ENCODE results near the gene PCDHGA5. TPM values are rescaled to one million over a fixed set of nuclear protein-coding genes. Genes with fewer than 3 reads are reported as not detected.
"Not testable (repeated sequence)": the region's sequence is repeated elsewhere in the genome, so short reads cannot be mapped to it uniquely, and the experiment has no call there.

Gene PCDHGA5
- total RNA-seq, 4 donors from 2014 or later, result 0.07 to 1.8 (median 0.93) TPM

DNA sequence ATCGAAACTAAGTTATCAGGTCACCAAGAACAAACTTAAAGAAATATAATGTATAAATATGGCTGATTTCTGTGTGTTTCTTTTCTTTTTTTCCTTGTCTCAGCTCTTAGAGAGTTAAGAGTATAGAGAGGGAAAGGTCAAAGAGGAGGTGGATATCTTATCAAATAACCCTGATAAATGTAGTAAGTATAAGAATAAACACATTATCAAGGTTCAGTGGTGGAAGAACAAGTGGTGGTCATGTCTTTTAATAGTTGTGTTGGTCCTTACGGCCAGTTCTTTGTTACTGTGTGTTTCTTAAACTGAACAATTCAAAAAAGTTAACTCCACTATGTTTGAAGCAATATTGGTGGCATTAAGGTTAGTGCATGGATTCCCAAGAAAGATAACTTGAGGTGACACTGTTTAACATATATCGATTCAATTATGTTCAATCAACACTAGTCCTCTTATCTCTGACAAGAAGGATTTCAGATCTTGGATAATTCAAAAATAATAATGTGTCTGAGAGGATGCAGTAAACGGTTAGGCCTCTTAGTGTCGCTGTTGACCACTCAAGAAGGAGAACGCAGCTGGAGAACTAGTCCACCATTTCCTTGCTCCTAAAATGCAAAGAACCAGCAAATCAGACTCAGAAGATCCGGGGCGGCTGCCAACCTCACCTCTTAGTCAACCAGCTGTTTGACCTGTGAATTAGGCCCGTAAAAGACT, 20.6 kb upstream of the PCDHGA5 start, which contains the start of gene PCDHGA3:
PCDHGA3 (plus strand) TSS at position 588 of the 711 bp plus-strand sequence. CDS start 205 bp downstream, outside the sequence.
- H3K27ac ChIP-seq, result peak within 1 kb of the TSS; percentile 56 to 73 (median 63)

GRCh38 chr5:141343953-141344463, 20.0 kb upstream of the PCDHGA5 start:
- in situ Hi-C loops (cut with MboI; ENCODE audit: low sequenced_read_pairs in 4 of 4) (loop anchor here in 1 of 4 donors (10.0 kb wide), 1 partner anchor 221 kb away; no protein-coding TSS in a partner anchor), intact Hi-C loops (cut with DNase I; ENCODE audit: low total_unique reads) (no loop called here)
- H3K27ac ChIP-seq, result peak overlapping the region; percentile 56 to 73 (median 63)
- ATAC-seq (peak; percentile 36 to 60), DNase-seq (no peak)
- H3K4me3 ChIP-seq, result peak overlapping the region; percentile 34 to 57 (median 44)
- TF ChIP-seq POLR2A (IDR thresholded peaks at IDR 0.05), result no peak
- no peak for TF ChIP-seq CTCF (IDR thresholded peaks at IDR 0.05 in 4 of 5, conservative IDR thresholded peaks at IDR 0.05 in 1 of 5)
- H3K27me3 ChIP-seq, result peaks cover 4 to 13% (median 8%) of the 10 kb centered on the region in 3 donors
- no peaks in the 10 kb centered on the region for H3K4me1 ChIP-seq
- H3K9me3 ChIP-seq, result peaks cover 0 to 21% (median 0%) of the 10 kb centered on the region in 3 donors
- H3K36me3 ChIP-seq, result no peaks in the 10 kb centered on the region

More for the DNA sequence above, 20.6 kb upstream of the PCDHGA5 start, which contains the start of gene PCDHGA3:
- no peaks in the 10 kb centered on the region for H3K4me1 ChIP-seq
- no peaks in the 10 kb centered on the region for H3K36me3 ChIP-seq
- peak within 1 kb of the TSS; percentile 34 to 57 (median 44) for H3K4me3 ChIP-seq
- H3K9me3 ChIP-seq, result peaks cover 0 to 25% (median 0%) of the 10 kb centered on the region in 3 donors
- H3K27me3 ChIP-seq, result peaks cover 4 to 13% (median 8%) of the 10 kb centered on the region in 3 donors
- DNase-seq, result no peak
- peak in 4 of 5 experiments; percentile 29 to 46 (median 44) for TF ChIP-seq CTCF (IDR thresholded peaks at IDR 0.05 in 4 of 5, conservative IDR thresholded peaks at IDR 0.05 in 1 of 5)
- no peak for TF ChIP-seq POLR2A (IDR thresholded peaks at IDR 0.05)
- intact Hi-C loops (cut with DNase I; ENCODE audit: low total_unique reads) (no loop called here), in situ Hi-C loops (cut with MboI; ENCODE audit: low sequenced_read_pairs in 4 of 4) (loop anchor here in 1 of 4 donors (10.0 kb wide), 1 partner anchor 221 kb away; no protein-coding TSS in a partner anchor)
- peak; percentile 12 to 76 for ATAC-seq

GRCh38 chr5:141345327-141345726, 18.6 kb upstream of the PCDHGA5 start:
- Histone ChIP-seq H3K36me3 (no peaks in the 10 kb centered on the region), H3K27ac (no peak overlapping the region), H3K4me1 (no peaks in the 10 kb centered on the region), H3K9me3 (peaks cover 0 to 9% (median 0%) of the 10 kb centered on the region in 3 donors), H3K4me3 (peak overlapping the region in 1 of 4 donors; percentile 43), H3K27me3 (peaks cover 8 to 9% (median 8%) of the 10 kb centered on the region in 3 donors)
- intact Hi-C loops (cut with DNase I; ENCODE audit: low total_unique reads), result no loop called here
- ATAC-seq, result no peak
- in situ Hi-C loops (cut with MboI; ENCODE audit: low sequenced_read_pairs in 4 of 4), result loop anchor here in 1 of 4 donors (10.0 kb wide), 1 partner anchor 219 kb away; no protein-coding TSS in a partner anchor
- TF ChIP-seq CTCF (IDR thresholded peaks at IDR 0.05 in 4 of 5, conservative IDR thresholded peaks at IDR 0.05 in 1 of 5) (no peak), POLR2A (IDR thresholded peaks at IDR 0.05) (no peak)
- DNase-seq, result no peak

DNA sequence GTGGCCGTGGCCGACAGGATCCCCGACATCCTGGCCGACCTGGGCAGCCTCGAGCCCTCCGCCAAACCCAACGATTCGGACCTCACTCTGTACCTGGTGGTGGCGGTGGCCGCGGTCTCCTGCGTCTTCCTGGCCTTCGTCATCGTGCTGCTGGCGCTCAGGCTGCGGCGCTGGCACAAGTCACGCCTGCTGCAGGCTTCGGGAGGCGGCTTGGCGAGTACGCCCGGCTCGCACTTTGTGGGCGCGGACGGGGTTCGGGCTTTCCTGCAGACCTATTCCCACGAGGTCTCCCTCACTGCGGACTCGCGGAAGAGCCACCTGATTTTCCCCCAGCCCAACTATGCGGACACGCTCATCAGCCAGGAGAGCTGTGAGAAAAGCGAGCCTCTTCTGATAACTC, 17.9 kb upstream of the PCDHGA5 start:
- H3K36me3 ChIP-seq; H3K4me3 ChIP-seq; H3K4me1 ChIP-seq; ATAC-seq; intact Hi-C loops (cut with DNase I; ENCODE audit: low total_unique reads); DNase-seq; H3K9me3 ChIP-seq; H3K27ac ChIP-seq; H3K27me3 ChIP-seq: not testable (repeated sequence)
- in situ Hi-C loops (cut with MboI; ENCODE audit: low sequenced_read_pairs in 4 of 4), result loop anchor here in 1 of 4 donors (10.0 kb wide), 1 partner anchor 219 kb away; no protein-coding TSS in a partner anchor

Data from gastrocnemius medialis (tissue), 4 donors.